ENCODE measurements around the gene SINHCAF. TPM values are rescaled to one million over a fixed set of nuclear protein-coding genes. Genes with fewer than 3 reads are reported as not detected.
"Not testable (repeated sequence)": the region's sequence is repeated elsewhere in the genome, so short reads cannot be mapped to it uniquely, and the experiment has no call there.

Gene SINHCAF
- total and polyA plus RNA-seq, 2 experiments from 2014 or later = 66.2 to 122 TPM

DNA sequence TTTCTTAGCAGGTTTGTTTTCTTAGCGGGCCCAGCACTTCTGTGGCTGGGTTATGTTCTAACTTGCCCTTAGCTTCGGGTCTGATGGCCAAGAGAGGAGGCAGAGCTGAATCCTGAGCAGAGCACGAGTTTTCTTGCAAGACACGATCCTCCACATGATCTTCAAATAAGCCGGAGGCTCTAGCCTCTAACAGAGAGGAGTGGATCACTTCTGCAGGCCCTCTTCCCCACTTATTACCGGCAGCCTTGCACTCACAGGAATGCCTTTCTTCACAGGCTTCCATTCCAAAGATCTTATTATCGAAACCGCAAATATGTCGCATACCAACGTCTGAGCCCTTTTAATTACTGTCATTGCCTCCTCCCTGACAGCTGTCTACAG is 79.5 kb downstream of the SINHCAF start:
- TF ChIP-seq, protein P1, sequence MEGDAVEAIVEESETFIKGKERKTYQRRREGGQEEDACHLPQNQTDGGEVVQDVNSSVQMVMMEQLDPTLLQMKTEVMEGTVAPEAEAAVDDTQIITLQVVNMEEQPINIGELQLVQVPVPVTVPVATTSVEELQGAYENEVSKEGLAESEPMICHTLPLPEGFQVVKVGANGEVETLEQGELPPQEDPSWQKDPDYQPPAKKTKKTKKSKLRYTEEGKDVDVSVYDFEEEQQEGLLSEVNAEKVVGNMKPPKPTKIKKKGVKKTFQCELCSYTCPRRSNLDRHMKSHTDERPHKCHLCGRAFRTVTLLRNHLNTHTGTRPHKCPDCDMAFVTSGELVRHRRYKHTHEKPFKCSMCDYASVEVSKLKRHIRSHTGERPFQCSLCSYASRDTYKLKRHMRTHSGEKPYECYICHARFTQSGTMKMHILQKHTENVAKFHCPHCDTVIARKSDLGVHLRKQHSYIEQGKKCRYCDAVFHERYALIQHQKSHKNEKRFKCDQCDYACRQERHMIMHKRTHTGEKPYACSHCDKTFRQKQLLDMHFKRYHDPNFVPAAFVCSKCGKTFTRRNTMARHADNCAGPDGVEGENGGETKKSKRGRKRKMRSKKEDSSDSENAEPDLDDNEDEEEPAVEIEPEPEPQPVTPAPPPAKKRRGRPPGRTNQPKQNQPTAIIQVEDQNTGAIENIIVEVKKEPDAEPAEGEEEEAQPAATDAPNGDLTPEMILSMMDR (IDR thresholded peaks at IDR 0.05; ENCODE audit: poor library complexity) = no peak
- TF ChIP-seq EZH2 (IDR thresholded peaks at IDR 0.05; ENCODE audit: borderline replicate concordance) (no peak), EZH2phosphoT487 (IDR thresholded peaks at IDR 0.05; ENCODE audit: low read depth, severe bottlenecking, unreplicated experiment) (no peak)
- H3K9me3 ChIP-seq (ENCODE audit: low read depth) = no peaks in the 10 kb centered on the region
- no peak overlapping the region for H2AFZ ChIP-seq
- no peaks in the 10 kb centered on the region for H3K9me2 ChIP-seq (replicated peaks; ENCODE audit: insufficient read depth)
- 69% methylated on average over 10 of the region's 10 CpGs for WGBS (ENCODE audit: low lambda C conversion rate, missing lambda C conversion rate)
- no peaks in the 10 kb centered on the region for H4K20me1 ChIP-seq (ENCODE audit: insufficient read depth, poor library complexity, severe bottlenecking)
- no peaks in the 10 kb centered on the region for H3K27me3 ChIP-seq
- no peaks in the 10 kb centered on the region for H3K4me1 ChIP-seq (ENCODE audit: insufficient read depth)
- no peak overlapping the region for H3K4me2 ChIP-seq
- DNase-seq (ENCODE audit: low spot score) = no peak
- no peaks in the 10 kb centered on the region for H3K79me2 ChIP-seq
- H3K4me3 ChIP-seq = no peak overlapping the region
- no peak overlapping the region for H3K27ac ChIP-seq
- no peaks in the 10 kb centered on the region for H3K36me3 ChIP-seq (replicated peaks; ENCODE audit: insufficient read depth, low read depth)

DNA sequence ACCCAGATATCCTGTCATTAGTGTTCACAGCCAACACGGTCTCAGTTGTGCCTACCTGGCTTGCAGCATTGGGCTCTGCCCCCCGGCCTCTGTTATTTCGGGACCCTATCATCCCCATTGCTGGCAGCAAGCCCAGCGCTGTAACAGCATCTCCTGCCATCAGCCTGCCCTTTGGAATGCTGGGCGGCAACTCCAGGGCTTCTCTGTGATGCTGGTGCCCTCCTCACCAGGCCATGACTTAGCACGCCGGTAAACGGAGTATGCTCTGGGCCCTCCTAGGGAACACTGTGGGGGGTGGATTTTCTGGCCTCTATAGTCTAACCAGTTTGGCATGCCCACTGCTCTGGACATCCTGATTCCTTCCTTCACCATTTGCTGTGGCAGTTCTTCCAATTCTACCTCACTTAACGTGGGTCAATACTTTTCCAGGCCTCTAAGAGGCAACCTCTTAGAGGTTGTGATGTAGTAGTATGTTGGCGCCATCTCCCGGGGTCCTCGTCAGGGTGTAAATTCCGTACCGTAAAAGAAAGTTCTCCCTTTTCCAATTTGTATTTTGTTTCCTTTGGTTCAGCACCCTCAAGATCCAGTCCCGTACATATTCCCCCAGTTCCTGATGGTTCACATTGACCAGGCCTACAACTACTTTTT is 80.0 kb downstream of the SINHCAF start:
- no peak for TF ChIP-seq EZH2 (IDR thresholded peaks at IDR 0.05; ENCODE audit: borderline replicate concordance)
- TF ChIP-seq, protein P1 (IDR thresholded peaks at IDR 0.05; ENCODE audit: poor library complexity) = peak; percentile 34
- no peak overlapping the region for H3K4me2 ChIP-seq
- H3K9me3 ChIP-seq (ENCODE audit: low read depth) = no peaks in the 10 kb centered on the region
- no peaks in the 10 kb centered on the region for H3K79me2 ChIP-seq
- H3K27me3 ChIP-seq = no peaks in the 10 kb centered on the region
- no peak overlapping the region for H3K4me3 ChIP-seq
- WGBS (ENCODE audit: low lambda C conversion rate, missing lambda C conversion rate) = 80% methylated on average over 15 of the region's 15 CpGs
- no peak overlapping the region for H3K27ac ChIP-seq
- no peaks in the 10 kb centered on the region for H3K36me3 ChIP-seq (replicated peaks; ENCODE audit: insufficient read depth, low read depth)
- H4K20me1 ChIP-seq (ENCODE audit: insufficient read depth, poor library complexity, severe bottlenecking) = no peaks in the 10 kb centered on the region
- no peak overlapping the region for H2AFZ ChIP-seq
- H3K4me1 ChIP-seq (ENCODE audit: insufficient read depth) = no peaks in the 10 kb centered on the region
- no peak for DNase-seq (ENCODE audit: low spot score)
- H3K9me2 ChIP-seq (replicated peaks; ENCODE audit: insufficient read depth) = no peaks in the 10 kb centered on the region

DNA sequence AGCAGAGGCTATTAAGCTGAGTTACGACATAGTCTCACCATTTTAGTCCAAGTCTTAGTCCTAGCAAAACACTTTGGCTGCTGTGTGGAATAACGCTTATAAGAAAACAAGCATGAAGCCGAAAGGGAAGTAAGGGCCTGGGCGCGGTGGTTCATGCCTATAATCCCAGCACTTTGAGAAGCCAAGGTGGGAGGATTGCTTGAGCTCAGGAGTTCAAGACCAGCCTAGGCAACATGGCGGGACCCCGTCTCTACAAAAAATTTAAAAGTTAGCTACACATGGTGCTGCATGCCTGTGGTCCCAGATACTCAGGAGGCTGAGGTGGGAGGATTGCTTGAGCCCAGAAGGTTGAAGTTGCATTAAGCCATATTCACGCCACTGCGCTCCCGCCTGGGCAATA is 83.5 kb downstream of the SINHCAF start:
- not testable (repeated sequence) for H3K4me3 ChIP-seq; H3K9me2 ChIP-seq (replicated peaks; ENCODE audit: insufficient read depth); DNase-seq (ENCODE audit: low spot score); H3K4me1 ChIP-seq (ENCODE audit: insufficient read depth); H3K27me3 ChIP-seq; H3K36me3 ChIP-seq (replicated peaks; ENCODE audit: insufficient read depth, low read depth); H3K79me2 ChIP-seq; H2AFZ ChIP-seq; H3K27ac ChIP-seq; H4K20me1 ChIP-seq (ENCODE audit: insufficient read depth, poor library complexity, severe bottlenecking); H3K9me3 ChIP-seq (ENCODE audit: low read depth); H3K4me2 ChIP-seq
- 92% methylated on average over 10 of the region's 10 CpGs for whole genome bisulfite sequencing (ENCODE audit: low lambda C conversion rate, missing lambda C conversion rate)

DNA sequence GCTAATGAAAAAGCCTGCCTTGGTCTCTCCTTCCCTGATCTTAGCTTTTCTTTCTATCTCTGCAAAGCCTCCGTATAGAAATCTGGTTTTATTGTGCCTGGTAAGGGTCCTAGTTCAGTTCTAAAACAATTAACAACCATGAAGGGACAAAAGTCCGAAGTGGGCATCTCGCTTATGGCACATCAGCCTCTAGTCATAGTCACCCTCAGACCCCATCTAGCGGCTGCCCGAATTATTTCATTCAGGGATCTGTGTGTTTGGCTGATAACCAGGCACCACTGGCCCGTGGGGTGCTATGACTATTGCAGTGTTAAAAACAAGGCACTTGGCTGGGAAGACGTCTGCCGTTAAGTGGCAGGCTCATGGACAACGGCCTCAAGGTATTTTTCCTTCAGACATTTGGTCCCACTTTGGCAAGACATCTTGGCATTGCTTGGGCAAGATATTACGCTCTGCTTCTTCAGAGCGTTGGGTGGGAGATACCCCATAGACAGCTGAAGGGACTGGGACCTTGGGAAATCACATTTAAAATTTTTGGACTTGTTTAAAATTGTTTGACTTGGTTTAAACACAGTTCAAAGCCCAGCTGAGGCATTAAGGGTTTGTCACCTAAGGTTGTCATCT is 87.1 kb downstream of the SINHCAF start:
- Histone ChIP-seq H3K9me3 (ENCODE audit: low read depth) (no peaks in the 10 kb centered on the region), H3K4me1 (ENCODE audit: insufficient read depth) (no peaks in the 10 kb centered on the region), H3K27ac (no peak overlapping the region), H3K4me3 (no peak overlapping the region), H3K9me2 (replicated peaks; ENCODE audit: insufficient read depth) (no peaks in the 10 kb centered on the region), H3K27me3 (no peaks in the 10 kb centered on the region), H4K20me1 (ENCODE audit: insufficient read depth, poor library complexity, severe bottlenecking) (no peaks in the 10 kb centered on the region), H3K79me2 (no peaks in the 10 kb centered on the region), H3K4me2 (peak overlapping the region; percentile 47), H2AFZ (no peak overlapping the region), H3K36me3 (replicated peaks; ENCODE audit: insufficient read depth, low read depth) (no peaks in the 10 kb centered on the region)
- 23% methylated on average over 11 of the region's 11 CpGs for WGBS (ENCODE audit: low lambda C conversion rate, missing lambda C conversion rate)
- peak; percentile 81 for DNase-seq (ENCODE audit: low spot score)
- no peak for TF ChIP-seq EZH2 (IDR thresholded peaks at IDR 0.05; ENCODE audit: borderline replicate concordance)
- TF ChIP-seq EZH2phosphoT487 (IDR thresholded peaks at IDR 0.05; ENCODE audit: low read depth, severe bottlenecking, unreplicated experiment) = no peak
- TF ChIP-seq, protein P1 (IDR thresholded peaks at IDR 0.05; ENCODE audit: poor library complexity) = peak; percentile 65

DNA sequence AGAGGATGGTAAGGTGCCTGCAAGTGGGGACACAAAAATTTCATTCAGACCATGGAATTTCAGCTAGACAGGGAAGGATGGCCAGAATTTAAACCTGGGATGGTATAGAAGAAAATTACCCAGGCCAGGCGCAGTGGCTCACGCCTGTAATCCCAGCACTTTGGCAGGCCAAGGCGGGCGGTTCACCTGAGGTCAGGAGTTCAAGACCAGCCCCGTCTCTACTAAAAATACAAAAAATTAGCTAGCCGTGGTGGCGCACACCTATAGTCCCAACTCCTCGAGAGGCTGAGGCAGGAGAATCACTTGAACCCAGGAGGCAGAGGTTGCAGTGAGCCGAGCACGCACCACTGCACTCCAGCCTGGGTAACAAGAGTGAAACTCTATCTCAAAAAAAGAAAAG is 87.6 kb downstream of the SINHCAF start:
- WGBS (ENCODE audit: low lambda C conversion rate, missing lambda C conversion rate) = 76% methylated on average over 10 of the region's 10 CpGs
- not testable (repeated sequence) for H3K36me3 ChIP-seq (replicated peaks; ENCODE audit: insufficient read depth, low read depth); H3K9me3 ChIP-seq (ENCODE audit: low read depth); H3K79me2 ChIP-seq; H2AFZ ChIP-seq; H4K20me1 ChIP-seq (ENCODE audit: insufficient read depth, poor library complexity, severe bottlenecking); H3K27me3 ChIP-seq; H3K27ac ChIP-seq; DNase-seq (ENCODE audit: low spot score); H3K4me3 ChIP-seq; H3K9me2 ChIP-seq (replicated peaks; ENCODE audit: insufficient read depth); H3K4me1 ChIP-seq (ENCODE audit: insufficient read depth)
- peak overlapping the region; percentile 47 for H3K4me2 ChIP-seq
